SK-N-SH (cell line): ENCODE data around the gene KCTD17.

Experiments used
- FOXM1 ChIP-seq: IDR thresholded peaks from 2 replicates; pipeline ENCODE4 v1.4.0; 2012; ENCODE audit warnings: low read depth, mild to moderate bottlenecking
- NRF1 ChIP-seq: IDR thresholded peaks from 2 replicates; pipeline ENCODE4 v1.6.1; 2012; ENCODE audit warnings: low read depth, mild to moderate bottlenecking, low read length

DNA sequence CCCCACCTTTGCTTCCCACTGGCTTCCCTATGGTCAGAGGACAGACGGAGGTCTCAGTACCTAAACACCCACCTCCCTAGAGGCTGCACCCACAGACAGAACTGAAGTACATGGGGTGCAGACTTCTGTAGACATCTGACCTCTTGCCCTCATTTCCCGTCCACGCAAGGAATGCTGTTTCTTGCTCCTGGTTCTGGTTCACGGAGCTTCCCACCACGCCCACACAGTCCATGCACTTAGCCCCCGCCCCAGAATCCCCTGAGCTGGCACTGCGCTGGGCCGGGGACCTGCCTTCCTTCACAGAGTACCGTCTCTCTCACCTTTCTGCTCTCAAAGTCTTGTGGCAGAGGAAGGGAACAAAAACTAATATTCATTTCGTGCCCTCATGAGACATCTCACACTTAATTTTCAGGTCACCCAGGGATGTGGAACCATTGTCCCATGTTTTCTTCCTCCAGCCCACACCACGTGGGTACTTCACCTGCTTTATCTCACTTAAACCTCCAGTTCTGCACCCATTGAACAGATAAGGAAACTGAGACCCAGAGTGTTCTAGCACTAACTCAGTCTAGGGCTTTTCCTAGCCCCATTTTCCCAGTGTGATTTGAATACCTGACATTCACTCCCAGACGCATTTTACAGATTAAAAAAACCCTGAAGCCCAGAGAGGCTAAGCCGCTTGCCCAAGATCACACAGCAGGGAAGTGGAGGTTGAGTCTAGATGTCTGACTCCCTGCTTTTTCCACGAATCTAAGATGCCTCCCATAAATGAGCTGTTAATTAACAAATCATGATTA, 52.3 kb downstream of the KCTD17 start:
- TF ChIP-seq FOXM1 (no peak), NRF1 (no peak)
